Spleen (tissue), 11 donors: Measurements from ENCODE around the gene CDC6. TPM values are rescaled to one million over a fixed set of nuclear protein-coding genes. Genes with fewer than 3 reads are reported as not detected.

Experiments used
- DNase-seq: peaks from one replicate; pipeline ENCODE4 v3.0.0-alpha.2; 2020
- H3K27ac ChIP-seq, 8 donors: fragments of 200-600 bp; sonication (generic) in 7 of 8; 1 replicate in 4 of 8; 2 replicates in 4 of 8; pipeline versions ENCODE4 v1.5.0 to v1.8.0; 2016 to 2021; ENCODE audit warnings: inconsistent platforms in 4 of 8, mild to moderate bottlenecking in 4 of 8, moderate library complexity in 1 of 8
- H3K27me3 ChIP-seq, 7 donors: fragments of 200-600 bp; sonication (generic) in 6 of 7; replicated peaks in 1 of 7; 1 replicate in 4 of 7; 2 replicates in 3 of 7; pipeline versions ENCODE4 v1.5.0 to v1.8.0; 2016 to 2021; ENCODE audit warnings: inconsistent platforms in 3 of 7, mild to moderate bottlenecking in 1 of 7
- H3K36me3 ChIP-seq, 6 donors: fragments of 200-600 bp; sonication (generic) in 5 of 6; 1 replicate in 4 of 6; 2 replicates in 2 of 6; pipeline versions ENCODE4 v1.5.0 to v1.8.0; 2016 to 2021; ENCODE audit warnings: inconsistent platforms in 2 of 6
- H3K4me1 ChIP-seq, 6 donors: fragments of 200-600 bp; sonication (generic) in 5 of 6; 1 replicate in 3 of 6; 2 replicates in 3 of 6; pipeline versions ENCODE4 v1.5.0 to v1.8.0; 2016 to 2021; ENCODE audit warnings: inconsistent platforms in 3 of 6
- H3K4me3 ChIP-seq, 8 donors: fragments of 200-600 bp; sonication (generic) in 7 of 8; 1 replicate in 4 of 8; 2 replicates in 4 of 8; pipeline versions ENCODE4 v1.5.0 to v1.8.0; 2016 to 2021; ENCODE audit warnings: inconsistent platforms in 4 of 8, mild to moderate bottlenecking in 4 of 8, moderate library complexity in 2 of 8
- H3K9me3 ChIP-seq, 8 donors: fragments of 200-600 bp; sonication (generic) in 7 of 8; 1 replicate in 4 of 8; 2 replicates in 4 of 8; pipeline versions ENCODE4 v1.5.0 to v1.8.0; 2016 to 2021; ENCODE audit warnings: inconsistent platforms in 4 of 8
- CTCF ChIP-seq, 11 experiments: fragments of 200-600 bp in 7 of 11; fragments of 450-650 bp in 4 of 11; sonication (generic) in 4 of 11; IDR thresholded peaks in 8 of 11; conservative IDR thresholded peaks in 3 of 11; 1 replicate in 7 of 11; 2 replicates in 4 of 11; pipeline versions ENCODE4 v1.4.0 to v1.8.0; 2016 to 2021; ENCODE audit warnings: antibody characterized with exemption in 11 of 11, inconsistent platforms in 4 of 11, mild to moderate bottlenecking in 1 of 11
- POLR2A ChIP-seq, 3 donors: fragments of 450-650 bp; IDR thresholded peaks; one replicate each; pipeline ENCODE4 v1.5.1; 2017; ENCODE audit warnings: antibody characterized with exemption in 3 of 3, mild to moderate bottlenecking in 1 of 3
- POLR2AphosphoS5 ChIP-seq, 3 donors: sonication (generic); formaldehyde crosslinking; IDR thresholded peaks; one replicate each; pipeline ENCODE4 v1.5.1; 2017; ENCODE audit warnings: antibody characterized with exemption in 3 of 3
- WGBS, 5 donors: extraction: QIAGEN DNeasy Blood & Tissue Kit in 3 of 5; methylation state at CpG; one replicate each; pipeline versions ENCODE4 v1.1.5 to v1.1.7; 2013 to 2018; 5-methylcytosine and 5-hydroxymethylcytosine counted together
- intact Hi-C: fragments of 100-400 bp; cut with DNase I; formaldehyde crosslinking; loops from one replicate; pipeline ENCODE4 v1.15.0; 2023; ENCODE audit warnings: low total_unique reads
- polyA plus RNA-seq, 3 donors: library from polyadenylated mRNA; stranded (reverse); fragments of 200-250 nt; gene quantifications; one replicate each; pipeline ENCODE4 v1.2.1, GENCODE V29; 2013
- total RNA-seq, 7 donors: library from RNA; depleted of rRNA in 3 of 7; stranded (reverse); fragments of >200 nt in 3 of 7; fragmentation: NEBNext Ultra II Directional in 4 of 7; extraction: Animal tissue kit (Norgen Biotek cat#: 25700) in 4 of 7; gene quantifications; one replicate each; pipeline versions ENCODE4 v1.1.0 to v1.2.1, GENCODE V29; 2016 to 2021
- donor health status: healthy with polysubstance abuse.
- donor health status: DM: no; HTN: no; CAD: no; lungs with moderate emphysema.
- donor health status: DM: no; HTN: no; CAD: no.
- donor health status: Bipolar disorder and iron deficiency.
- donor health status: healthy.
- donor health status: DM: no; HTN: no; CAD: no.
- donor health status: DM: yes; HTN: yes; CAD: no.

Gene CDC6
- total and polyA plus RNA-seq, 10 donors, result 1.2 to 11.6 (median 5.1) TPM

GRCh38 chr17:40352779-40353394 lies 65.2 kb downstream of the CDC6 start:
- no peak for TF ChIP-seq CTCF (IDR thresholded peaks at IDR 0.05 in 8 of 11, conservative IDR thresholded peaks at IDR 0.05 in 3 of 11)
- peak; percentile 45 to 67 (median 66) for TF ChIP-seq POLR2AphosphoS5 (IDR thresholded peaks at IDR 0.05)
- no peak for TF ChIP-seq POLR2A (IDR thresholded peaks at IDR 0.05)
- Histone ChIP-seq H3K4me1 (peaks cover 32 to 100% (median 77%) of the 10 kb centered on the region in 6 donors), H3K27ac (peak overlapping the region in 4 of 8 donors; percentile 95 to 97 (median 97)), H3K36me3 (peaks cover 0 to 97% (median 71%) of the 10 kb centered on the region in 6 donors), H3K9me3 (no peaks in the 10 kb centered on the region), H3K27me3 (no peaks in the 10 kb centered on the region), H3K4me3 (no peak overlapping the region)
- intact Hi-C loops, result no loop called here
- 50 to 69% (median 64%) methylated on average over 9 of the region's 9 CpGs for WGBS, 5 donors
- peak; percentile 76 for DNase-seq

Other genes with a start within 250 kb of the CDC6 start
- 100 to 1,000 TPM in 1 of 7 donors, 10 to 100 TPM in 6; 71.7 to 102 (median 79.1) TPM for gene MED24, start 233.5 kb upstream of the CDC6 start, total RNA-seq
- 10 to 100 TPM; 29.2 to 54.4 (median 42.7) TPM for gene MED24, start 233.5 kb upstream of the CDC6 start, polyA plus RNA-seq
- 10 to 100 TPM; 14.6 to 36.1 (median 19.7) TPM for gene THRA, start 224.9 kb upstream of the CDC6 start, total RNA-seq
- 10 to 100 TPM in 1 of 3 donors, 1 to 10 TPM in 2; 3.9 to 12.9 (median 4.7) TPM for gene THRA, start 224.9 kb upstream of the CDC6 start, polyA plus RNA-seq
- 10 to 100 TPM in 4 of 7 donors, 1 to 10 TPM in 3; 5.5 to 15.8 (median 10.2) TPM for gene NR1D1, start 187.3 kb upstream of the CDC6 start, total RNA-seq
- gene NR1D1, start 187.3 kb upstream of the CDC6 start, polyA plus RNA-seq, result 1 to 10 TPM; 3.3 to 6.4 (median 5.2) TPM
- gene MSL1, start 165.9 kb upstream of the CDC6 start, total RNA-seq, result 100 to 1,000 TPM; 101 to 154 (median 127) TPM
- gene MSL1, start 165.9 kb upstream of the CDC6 start, polyA plus RNA-seq, result 10 to 100 TPM; 52.6 to 85.0 (median 73.3) TPM
- 100 to 1,000 TPM in 1 of 7 donors, 10 to 100 TPM in 6; 67.0 to 105 (median 78.5) TPM for gene CASC3, start 147.3 kb upstream of the CDC6 start, total RNA-seq
- 10 to 100 TPM; 20.2 to 38.9 (median 35.0) TPM for gene CASC3, start 147.3 kb upstream of the CDC6 start, polyA plus RNA-seq
- gene RAPGEFL1, start 110.4 kb upstream of the CDC6 start, total RNA-seq, result 10 to 100 TPM in 2 of 7 donors, 1 to 10 TPM in 5; 5.1 to 12.7 (median 9.5) TPM
- 1 to 10 TPM; 2.9 to 5.9 (median 3.3) TPM for gene RAPGEFL1, start 110.4 kb upstream of the CDC6 start, polyA plus RNA-seq
- gene WIPF2, start 68.6 kb upstream of the CDC6 start, total RNA-seq, result 10 to 100 TPM; 16.9 to 43.2 (median 29.7) TPM
- 10 to 100 TPM in 1 of 3 donors, 1 to 10 TPM in 2; 3.7 to 11.3 (median 4.7) TPM for gene WIPF2, start 68.6 kb upstream of the CDC6 start, polyA plus RNA-seq
- 10 to 100 TPM; 56.6 to 95.1 (median 71.2) TPM for gene RARA, start 21.3 kb downstream of the CDC6 start, total RNA-seq
- 10 to 100 TPM; 13.3 to 28.3 (median 14.8) TPM for gene RARA, start 21.3 kb downstream of the CDC6 start, polyA plus RNA-seq
- gene GJD3, start 76.9 kb downstream of the CDC6 start, total RNA-seq, result 10 to 100 TPM in 4 of 7 donors, 1 to 10 TPM in 3; 7.3 to 15.0 (median 10.4) TPM
- 1 to 10 TPM in 1 of 3 donors, under 1 TPM in 2; 0.20 to 1.1 (median 0.33) TPM for gene GJD3, start 76.9 kb downstream of the CDC6 start, polyA plus RNA-seq
- 10 to 100 TPM in 5 of 7 donors, 1 to 10 TPM in 2; 5.5 to 37.5 (median 14.4) TPM for gene TOP2A, start 130.0 kb downstream of the CDC6 start, total RNA-seq
- 10 to 100 TPM in 1 of 3 donors, 1 to 10 TPM in 2; 5.8 to 27.5 (median 8.1) TPM for gene TOP2A, start 130.0 kb downstream of the CDC6 start, polyA plus RNA-seq
- gene IGFBP4, start 155.6 kb downstream of the CDC6 start, total RNA-seq, result 100 to 1,000 TPM; 287 to 537 (median 336) TPM
- 100 to 1,000 TPM in 2 of 3 donors, 10 to 100 TPM in 1; 49.3 to 131 (median 107) TPM for gene IGFBP4, start 155.6 kb downstream of the CDC6 start, polyA plus RNA-seq
- gene TNS4, start 213.7 kb downstream of the CDC6 start, total RNA-seq, result 1 to 10 TPM in 1 of 7 donors, under 1 TPM in 5, not detected in 1; 0.14 to 1.3 (median 0.41) TPM
- under 1 TPM; 0.15 to 0.45 (median 0.21) TPM for gene TNS4, start 213.7 kb downstream of the CDC6 start, polyA plus RNA-seq